Muscle of leg (tissue), 11 donors: Measurements from ENCODE around the gene TPSD1. TPM values are rescaled to one million over a fixed set of nuclear protein-coding genes. Genes with fewer than 3 reads are reported as not detected.
"Not testable (repeated sequence)": the region's sequence is repeated elsewhere in the genome, so short reads cannot be mapped to it uniquely, and the experiment has no call there.

Experiments
- DNase-seq: peaks from one replicate; pipeline ENCODE4 v3.0.0; 2013
- H3K27ac ChIP-seq: one replicate; pipeline ENCODE4 v1.5.1; 2013; ENCODE audit warnings: mild to moderate bottlenecking, low read length, control low read depth
- H3K27me3 ChIP-seq: one replicate; pipeline ENCODE4 v1.6.1; 2013; ENCODE audit warnings: low read length; ENCODE audit not compliant: control insufficient read depth, insufficient read depth
- H3K36me3 ChIP-seq: one replicate; pipeline ENCODE4 v1.6.1; 2013; ENCODE audit warnings: low read length; ENCODE audit not compliant: control insufficient read depth, insufficient read depth
- H3K4me1 ChIP-seq: one replicate; pipeline ENCODE4 v1.6.1; 2013; ENCODE audit warnings: low read length; ENCODE audit not compliant: control insufficient read depth, insufficient read depth
- H3K4me3 ChIP-seq: one replicate; pipeline ENCODE4 v1.5.1; 2013; ENCODE audit warnings: low read length, control low read depth
- H3K9me3 ChIP-seq: replicated peaks from 2 replicates; pipeline ENCODE4 v1.6.1; 2013; ENCODE audit warnings: low read depth, low read length; ENCODE audit not compliant: control insufficient read depth
- WGBS: methylation state at CpG from one replicate; pipeline ENCODE4 v1.1.5; 2013; ENCODE audit warnings: missing lambda C conversion rate; ENCODE audit not compliant: insufficient coverage; 5-methylcytosine and 5-hydroxymethylcytosine counted together
- polyA plus RNA-seq, 8 donors: library from polyadenylated mRNA; unstranded; fragments of 120-200 nt; gene quantifications; one replicate each; pipeline versions ENCODE4 v1.2.1 to v1.2.3, GENCODE V29; 2013; ENCODE audit warnings: inconsistent platforms in 1 of 8, low replicate concordance in 1 of 8; ENCODE audit not compliant: insufficient read length in 8 of 8, insufficient read depth in 1 of 8
- total RNA-seq: library from RNA; stranded (reverse); fragments of 120-200 nt; gene quantifications from one replicate; pipeline ENCODE4 v1.2.4, GENCODE V29; 2013

TPSD1 gene
- total and polyA plus RNA-seq, 9 donors, result 0.14 to 0.34 (median 0.30) TPM; not detected in 6

DNA sequence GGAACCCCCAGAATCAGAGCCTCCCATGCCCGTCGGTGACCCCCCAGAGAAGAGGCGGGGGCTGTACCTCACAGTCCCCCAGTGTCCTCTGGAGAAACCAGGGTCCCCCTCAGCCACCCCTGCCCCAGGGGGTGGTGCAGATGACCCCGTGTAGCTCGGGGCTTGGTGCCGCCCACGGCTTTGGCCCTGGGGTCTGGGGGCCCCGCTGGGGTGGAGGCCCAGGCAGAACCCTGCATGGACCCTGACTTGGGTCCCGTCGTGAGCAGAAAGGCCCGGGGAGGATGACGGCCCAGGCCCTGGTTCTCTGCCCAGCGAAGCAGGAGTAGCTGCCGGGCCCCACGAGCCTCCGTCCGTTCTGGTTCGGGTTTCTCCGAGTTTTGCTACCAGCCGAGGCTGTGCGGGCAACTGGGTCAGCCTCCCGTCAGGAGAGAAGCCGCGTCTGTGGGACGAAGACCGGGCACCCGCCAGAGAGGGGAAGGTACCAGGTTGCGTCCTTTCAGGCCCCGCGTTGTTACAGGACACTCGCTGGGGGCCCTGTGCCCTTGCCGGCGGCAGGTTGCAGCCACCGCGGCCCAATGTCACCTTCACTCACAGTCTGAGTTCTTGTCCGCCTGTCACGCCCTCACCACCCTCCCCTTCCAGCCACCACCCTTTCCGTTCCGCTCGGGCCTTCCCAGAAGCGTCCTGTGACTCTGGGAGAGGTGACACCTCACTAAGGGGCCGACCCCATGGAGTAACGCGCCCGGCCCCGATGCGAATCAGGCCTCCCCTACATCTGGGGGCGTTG, 34.8 kb upstream of the TPSD1 start:
- Histone ChIP-seq H3K9me3 (no peaks in the 10 kb centered on the region), H3K4me3 (no peak overlapping the region), H3K36me3 (peaks cover 16% of the 10 kb centered on the region), H3K27ac (no peak overlapping the region), H3K4me1 (peaks cover 9% of the 10 kb centered on the region), H3K27me3 (no peaks in the 10 kb centered on the region)
- 82% methylated on average over 38 of the region's 48 CpGs for WGBS
- DNase-seq, result no peak

GRCh38 chr16:1221628-1222552, 34.0 kb upstream of the TPSD1 start:
- peak; percentile 39 for DNase-seq
- H3K27me3 ChIP-seq, result no peaks in the 10 kb centered on the region
- 79% methylated on average over 35 of the region's 40 CpGs for WGBS
- peaks cover 16% of the 10 kb centered on the region for H3K36me3 ChIP-seq
- H3K4me1 ChIP-seq, result peaks cover 9% of the 10 kb centered on the region
- H3K4me3 ChIP-seq, result no peak overlapping the region
- no peaks in the 10 kb centered on the region for H3K9me3 ChIP-seq
- no peak overlapping the region for H3K27ac ChIP-seq

DNA sequence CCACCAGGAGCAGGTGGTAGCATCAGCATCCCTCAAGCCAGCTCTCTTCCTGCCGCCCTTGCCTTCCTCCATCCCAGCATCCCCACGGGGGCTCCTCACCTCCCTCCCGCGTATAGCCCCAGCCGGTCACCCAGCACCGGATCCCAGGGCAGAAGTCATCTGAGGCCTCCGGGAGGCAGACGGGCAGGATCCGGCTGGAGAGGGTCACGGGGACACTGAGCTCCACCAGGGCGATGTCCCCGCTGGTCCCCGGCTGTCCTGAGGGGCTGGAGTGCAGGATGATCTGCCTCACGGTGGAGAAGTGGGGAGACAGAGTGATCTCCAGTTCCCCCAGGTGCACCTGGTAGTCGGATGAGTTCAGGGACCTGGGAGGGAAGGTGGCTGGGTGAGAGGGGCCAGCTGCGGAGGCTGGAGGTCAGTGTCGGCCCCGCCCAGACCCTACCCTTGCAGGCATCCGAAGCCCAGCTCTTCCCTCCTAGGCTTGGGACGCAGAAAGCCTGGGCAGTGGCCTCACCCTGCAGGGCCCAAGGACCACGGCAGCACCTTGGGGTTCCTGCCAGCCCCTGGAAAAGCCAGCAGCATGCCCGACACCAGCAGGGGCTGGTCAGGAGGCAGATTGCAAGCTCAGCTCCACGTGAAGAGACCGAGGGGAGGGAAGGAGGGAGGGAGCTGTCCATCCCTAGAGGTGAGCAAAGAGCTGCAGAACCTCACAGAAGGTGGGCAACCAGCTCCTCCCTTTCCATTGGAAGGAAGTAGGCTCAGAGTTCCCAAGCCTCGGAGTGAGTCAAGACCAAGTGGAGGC, 33.1 kb upstream of the TPSD1 start:
- no peak for DNase-seq
- H3K9me3 ChIP-seq, result no peaks in the 10 kb centered on the region
- WGBS, result 65% methylated on average over 23 of the region's 25 CpGs
- H3K36me3 ChIP-seq, result peaks cover 11% of the 10 kb centered on the region
- H3K27ac ChIP-seq, result no peak overlapping the region
- no peaks in the 10 kb centered on the region for H3K27me3 ChIP-seq
- H3K4me1 ChIP-seq, result peaks cover 9% of the 10 kb centered on the region
- H3K4me3 ChIP-seq, result no peak overlapping the region

DNA sequence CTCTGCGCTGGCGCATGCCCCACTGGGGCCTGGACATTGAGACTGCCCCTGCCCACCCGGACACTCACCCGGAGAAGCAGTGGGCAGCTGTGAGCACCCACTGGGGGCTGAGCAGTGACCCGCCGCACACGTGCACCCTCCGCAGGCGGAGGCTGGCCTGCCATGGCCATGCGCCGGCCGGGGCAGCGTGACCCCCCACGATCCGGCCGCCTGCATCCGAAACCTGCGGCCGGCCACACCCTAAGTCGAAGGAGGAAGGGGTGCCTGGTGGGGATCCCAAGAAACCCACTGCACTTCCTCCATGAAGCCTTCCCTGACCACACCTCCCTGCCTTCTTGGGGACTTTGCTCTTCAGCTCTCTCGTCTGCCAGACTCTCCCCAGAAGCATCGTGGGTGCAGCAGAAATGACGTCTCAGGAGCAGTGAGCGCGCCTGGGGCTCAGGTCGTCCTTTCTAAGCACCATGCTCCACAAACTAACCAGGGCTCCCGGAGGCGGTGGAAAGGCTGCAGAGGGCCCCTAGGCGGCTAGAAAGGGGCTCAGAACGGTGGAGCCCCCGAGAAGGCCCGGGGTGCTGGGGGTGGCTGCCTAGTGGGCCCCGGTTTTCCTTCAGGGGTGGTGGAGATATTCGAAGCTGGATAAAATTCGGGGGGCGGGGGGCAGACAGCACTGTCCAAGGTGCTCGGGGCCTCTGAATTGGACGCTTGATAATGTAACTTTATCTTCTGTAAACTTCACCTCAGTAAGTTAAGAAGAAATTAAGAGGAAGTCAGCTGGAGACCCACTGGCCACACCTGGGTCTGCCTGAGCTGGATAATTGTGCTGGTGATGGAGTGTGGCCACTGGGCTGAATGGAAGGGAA, 32.3 kb upstream of the TPSD1 start:
- Histone ChIP-seq H3K4me3 (no peak overlapping the region), H3K27ac (no peak overlapping the region), H3K27me3 (no peaks in the 10 kb centered on the region), H3K36me3 (peaks cover 7% of the 10 kb centered on the region), H3K4me1 (peaks cover 9% of the 10 kb centered on the region), H3K9me3 (no peaks in the 10 kb centered on the region)
- no peak for DNase-seq
- 81% methylated on average over 32 of the region's 38 CpGs for WGBS

DNA sequence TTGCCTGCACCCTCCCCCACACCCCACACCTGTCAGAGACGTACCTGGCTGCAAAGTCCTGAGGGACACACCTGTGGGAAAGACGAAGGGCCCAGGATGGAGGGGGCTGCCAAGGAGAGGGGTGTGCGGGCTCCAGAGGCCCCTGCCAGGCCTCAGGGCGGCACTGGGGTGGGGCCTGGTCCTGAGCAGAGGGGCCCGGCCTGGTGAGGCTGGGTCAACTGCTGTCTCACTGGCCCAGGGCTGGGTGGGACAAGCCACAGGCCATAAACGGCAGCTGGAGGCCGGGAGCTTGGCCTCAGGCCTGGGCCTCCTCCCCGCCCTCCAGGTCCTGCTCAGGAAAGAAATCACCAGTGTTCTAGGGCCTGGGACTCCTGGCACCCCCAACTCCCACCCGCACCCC, 31.3 kb upstream of the TPSD1 start:
- DNase-seq, result no peak
- 73% methylated on average over 8 of the region's 9 CpGs for WGBS

DNA sequence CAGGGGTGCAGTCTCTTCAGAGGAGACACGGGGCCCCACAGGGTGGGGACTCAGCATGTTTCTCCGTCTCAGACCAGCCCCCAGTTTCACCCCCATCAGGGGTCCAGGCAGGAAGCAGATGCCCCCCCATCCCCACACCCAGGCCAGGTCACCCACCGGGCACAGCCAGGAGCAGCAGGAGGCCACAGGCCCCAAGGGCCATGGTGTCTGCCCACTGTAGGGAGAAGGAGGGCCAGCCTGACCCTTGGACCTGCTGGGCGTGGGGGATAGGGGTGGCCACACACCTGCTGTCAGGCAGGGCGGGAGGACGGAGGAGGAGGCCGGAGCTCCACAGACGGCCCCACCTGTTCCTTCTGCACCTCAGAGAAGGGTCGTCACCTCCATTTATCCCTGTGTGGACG, 30.8 kb upstream of the TPSD1 start, which contains the start of gene TPSG1:
TPSG1 (minus strand) TSS at position 218 of the 401 bp plus-strand sequence; CDS start at position 202, 16 bp downstream.
- no peaks in the 10 kb centered on the region for H3K27me3 ChIP-seq
- H3K9me3 ChIP-seq, result no peaks in the 10 kb centered on the region
- no peak within 1 kb of the TSS for H3K27ac ChIP-seq
- H3K4me3 ChIP-seq, result no peak within 1 kb of the TSS
- DNase-seq, result no peak
- H3K4me1 ChIP-seq, result peaks cover 9% of the 10 kb centered on the region
- H3K36me3 ChIP-seq, result no peaks in the 10 kb centered on the region
- 59% methylated on average over 7 of the region's 10 CpGs for WGBS

More for the DNA sequence above, 31.3 kb upstream of the TPSD1 start:
- Histone ChIP-seq H3K4me1 (peaks cover 9% of the 10 kb centered on the region), H3K27me3 (no peaks in the 10 kb centered on the region), H3K4me3 (no peak overlapping the region), H3K36me3 (peaks cover 4% of the 10 kb centered on the region), H3K9me3 (no peaks in the 10 kb centered on the region), H3K27ac (no peak overlapping the region)

- not testable (repeated sequence) for H3K9me3 ChIP-seq, H3K4me3 ChIP-seq, DNase-seq, H3K27ac ChIP-seq, H3K36me3 ChIP-seq, H3K4me1 ChIP-seq, H3K27me3 ChIP-seq
- WGBS, result 28% methylated on average over 7 of the region's 24 CpGs
Measured at GRCh38 chr16:1225728-1226311, 30.0 kb upstream of the TPSD1 start.

DNA sequence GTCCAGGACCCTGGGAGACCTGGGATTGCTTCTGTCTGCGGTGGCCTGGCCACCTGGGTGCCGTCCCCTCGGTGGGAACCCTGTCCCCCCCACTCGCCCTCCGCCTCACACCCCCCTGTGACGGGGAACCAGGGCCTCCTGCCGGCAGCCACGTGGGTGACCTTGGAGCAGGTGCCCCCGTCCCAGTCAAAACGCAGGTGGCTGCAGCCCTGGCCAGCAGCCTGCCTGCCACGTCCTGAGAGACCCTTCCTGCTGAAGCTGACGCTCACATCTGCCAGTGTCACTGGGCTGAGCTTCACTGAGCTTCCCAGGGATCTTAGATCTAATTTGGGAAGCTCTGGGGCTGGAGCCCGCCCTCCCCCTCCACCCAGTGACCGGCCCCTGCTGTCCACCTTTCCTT, 29.2 kb upstream of the TPSD1 start:
- not testable (repeated sequence) for H3K27ac ChIP-seq, H3K4me3 ChIP-seq, DNase-seq, H3K27me3 ChIP-seq, H3K9me3 ChIP-seq, H3K4me1 ChIP-seq, H3K36me3 ChIP-seq
- WGBS, result 31% methylated on average over 9 of the region's 14 CpGs

DNA sequence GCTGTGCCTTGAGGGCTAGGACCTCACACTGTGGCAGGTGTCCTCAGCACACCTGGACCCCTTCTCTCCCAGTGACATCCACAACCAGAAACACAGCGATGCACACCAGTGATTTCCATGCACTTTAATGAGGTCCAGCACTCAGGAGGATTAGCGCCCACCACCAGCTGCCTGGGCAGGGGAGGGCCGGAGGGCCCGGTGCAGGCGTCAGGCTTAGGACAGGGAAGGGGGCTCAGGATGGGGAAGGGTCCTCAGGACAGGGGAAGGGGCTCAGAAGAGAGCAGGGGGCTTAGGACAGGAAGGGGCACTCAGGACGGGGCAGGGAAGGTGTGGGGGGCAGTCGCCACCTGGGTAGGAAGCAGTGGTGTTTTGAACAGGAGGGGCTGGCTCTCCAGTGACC, 27.6 kb upstream of the TPSD1 start:
- H3K9me3 ChIP-seq, H3K4me3 ChIP-seq, DNase-seq, H3K36me3 ChIP-seq, H3K27me3 ChIP-seq, H3K4me1 ChIP-seq, H3K27ac ChIP-seq: not testable (repeated sequence)
- 39% methylated on average over 4 of the region's 7 CpGs for WGBS
